SK-N-SH treated with all-trans-retinoic acid at 6 μM for 48 hours (cell line): ENCODE measurements around the gene SORCS2.

Experiments used
- CREB5 ChIP-seq: fragments of 250-450 bp; sonication (Bioruptor Pico); IDR thresholded peaks from 2 replicates; pipeline ENCODE4 v1.5.1; 2020; ENCODE audit warnings: low read depth, mild to moderate bottlenecking, moderate library complexity
- TSHZ2 ChIP-seq: fragments of 250-450 bp; sonication (Bioruptor Pico); IDR thresholded peaks from 2 replicates; pipeline ENCODE4 v1.5.0; 2020; ENCODE audit warnings: mild to moderate bottlenecking, moderate library complexity
- ZFP30 ChIP-seq: fragments of 450-650 bp; formaldehyde crosslinking; IDR thresholded peaks from 2 replicates; pipeline ENCODE4 v1.5.0; 2022; ENCODE audit warnings: mild to moderate bottlenecking, moderate library complexity

GRCh38 chr4:7172946-7173345, 19.4 kb upstream of the SORCS2 start:
- no peak for TF ChIP-seq ZFP30 (CRISPR knock-in tag)
- no peak for TF ChIP-seq CREB5 (CRISPR knock-in tag)
- TF ChIP-seq TSHZ2 (CRISPR knock-in tag), result no peak
